A549 (cell line): ENCODE measurements around the gene SORBS1. TPM values are rescaled to one million over a fixed set of nuclear protein-coding genes. Genes with fewer than 3 reads are reported as not detected.

Experiments used
- ATAC-seq, 2 experiments: fragments of 200-7000 bp in 1 of 2; fragments of >200 bp in 1 of 2; cut with Nextera tagmentation in 1 of 2; cut with Tn5 transposase in 1 of 2; 3 replicates each; pipeline versions ENCODE4 v1.8.0 to v1.9.1; 2018 to 2020; ENCODE audit warnings: mild to moderate bottlenecking in 1 of 2, moderate library complexity in 1 of 2
- CTCF ChIA-PET: fragments of 300-600 bp; sonication (Branson Sonifier 250); formaldehyde crosslinking; extraction: SDS; loops from one replicate; lab custom pipeline; 2021; ENCODE audit warnings: antibody characterized with exemption, inconsistent platforms; lab: Yijun Ruan, JAX
- POLR2A ChIA-PET: fragments of 350-600 bp; formaldehyde crosslinking; extraction: SDS; loops from one replicate; lab custom pipeline; 2021; ENCODE audit warnings: antibody characterized with exemption, inconsistent platforms; lab: Yijun Ruan, JAX
- DNase-seq, 2 experiments: peaks; one replicate each; pipeline versions ENCODE4 v3.0.0 to v3.0.0-alpha.2; 2011 to 2016; ENCODE audit warnings: low read depth in 1 of 2, low spot score in 1 of 2
- FAIRE-seq: peaks from 2 replicates; lab custom pipeline; 2011; peaks lifted over from hg19 to GRCh38; lab: Jason Lieb, UNC
- H3K27ac ChIP-seq, 2 experiments: fragments of >200 bp; sonication (Bioruptor Twin); formaldehyde crosslinking; 3 replicates each; pipeline ENCODE4 v1.5.1; 2016 to 2017
- H3K4me1 ChIP-seq: fragments of >200 bp; sonication (Bioruptor Twin); formaldehyde crosslinking; 3 replicates; pipeline ENCODE4 v1.6.1; 2016
- H3K4me2 ChIP-seq: fragments of >200 bp; sonication (Bioruptor Twin); formaldehyde crosslinking; 3 replicates; pipeline ENCODE4 v1.6.1; 2016
- H3K4me3 ChIP-seq: fragments of >200 bp; sonication (Bioruptor Twin); formaldehyde crosslinking; 3 replicates; pipeline ENCODE4 v1.5.1; 2016
- H3K9me3 ChIP-seq: fragments of >200 bp; sonication (Bioruptor Twin); formaldehyde crosslinking; 3 replicates; pipeline ENCODE4 v1.6.1; 2016
- CEBPB ChIP-seq, 2 experiments: fragments of >200 bp in 1 of 2; sonication (Bioruptor Twin) in 1 of 2; formaldehyde crosslinking in 1 of 2; IDR thresholded peaks; 2 replicates each; pipeline ENCODE4 v1.6.1; 2012 to 2016
- CHD4 ChIP-seq: fragments of 200-600 bp; sonication (generic); IDR thresholded peaks from 2 replicates; pipeline ENCODE4 v1.6.1; 2016; ENCODE audit warnings: antibody characterized with exemption, mild to moderate bottlenecking, borderline replicate concordance
- EHMT2 ChIP-seq: fragments of 200-600 bp; sonication (generic); IDR thresholded peaks from 2 replicates; pipeline ENCODE4 v1.6.1; 2016; ENCODE audit warnings: antibody characterized with exemption, low read depth, mild to moderate bottlenecking, moderate library complexity
- GATA3 ChIP-seq: IDR thresholded peaks from 2 replicates; pipeline ENCODE4 v1.6.1; 2012; ENCODE audit warnings: borderline replicate concordance
- HDAC2 ChIP-seq: fragments of 200-600 bp; sonication (generic); IDR thresholded peaks from 2 replicates; pipeline ENCODE4 v1.6.1; 2016
- HOXB13 ChIP-seq: fragments of 250-450 bp; sonication (Bioruptor Pico); IDR thresholded peaks from 2 replicates; pipeline ENCODE4 v1.5.0; 2020; ENCODE audit warnings: low read depth, mild to moderate bottlenecking, moderate library complexity
- MAZ ChIP-seq: fragments of 150-350 bp; IDR thresholded peaks from 2 replicates; pipeline ENCODE4 v1.6.1; 2014; ENCODE audit warnings: antibody characterized with exemption, low read depth, low read length, borderline replicate concordance
- NFE2L2 ChIP-seq: fragments of 150-350 bp; conservative IDR thresholded peaks from 2 replicates; pipeline ENCODE4 v1.6.1; 2014; ENCODE audit warnings: low read length
- NPAS2 ChIP-seq: fragments of 250-450 bp; sonication (Bioruptor Pico); IDR thresholded peaks from 2 replicates; pipeline ENCODE4 v1.8.0; 2022; ENCODE audit warnings: mild to moderate bottlenecking, moderate library complexity, borderline replicate concordance
- NR3C1 ChIP-seq: fragments of >200 bp; sonication (Bioruptor Twin); formaldehyde crosslinking; IDR thresholded peaks from 3 replicates; pipeline ENCODE4 v1.6.1; 2017
- PHF8 ChIP-seq: fragments of 200-600 bp; sonication (generic); IDR thresholded peaks from 2 replicates; pipeline ENCODE4 v1.6.1; 2016; ENCODE audit warnings: low read depth, mild to moderate bottlenecking, antibody characterized with exemption, moderate library complexity, borderline replicate concordance
- POLR2A ChIP-seq: IDR thresholded peaks from 2 replicates; pipeline ENCODE4 v1.6.1; 2012; ENCODE audit warnings: mild to moderate bottlenecking, low read length
- POLR2AphosphoS2 ChIP-seq: conservative IDR thresholded peaks from 2 replicates; pipeline ENCODE4 v1.6.1; 2012; ENCODE audit warnings: low read length, improper control_type of control experiment, inconsistent platforms
- RAD21 ChIP-seq, 2 experiments: fragments of >200 bp in 1 of 2; sonication (Bioruptor Twin) in 1 of 2; formaldehyde crosslinking in 1 of 2; IDR thresholded peaks in 1 of 2; conservative IDR thresholded peaks in 1 of 2; 2 replicates in 1 of 2; 3 replicates in 1 of 2; pipeline ENCODE4 v1.6.1; 2012 to 2018; ENCODE audit warnings: inconsistent platforms in 1 of 2
- RARB ChIP-seq: fragments of 250-450 bp; sonication (Bioruptor Pico); IDR thresholded peaks from 2 replicates; pipeline ENCODE4 v1.8.0; 2021; ENCODE audit warnings: mild to moderate bottlenecking, moderate library complexity
- RCOR1 ChIP-seq: fragments of 150-350 bp; IDR thresholded peaks from 2 replicates; pipeline ENCODE4 v1.6.1; 2014; ENCODE audit warnings: antibody characterized with exemption, low read length, low read depth
- SMC3 ChIP-seq: fragments of >200 bp; sonication (Bioruptor Twin); formaldehyde crosslinking; IDR thresholded peaks from 3 replicates; pipeline ENCODE4 v1.6.1; 2018; ENCODE audit warnings: inconsistent platforms
- TFCP2L1 ChIP-seq: fragments of 250-450 bp; sonication (Bioruptor Pico); IDR thresholded peaks from 2 replicates; pipeline ENCODE4 v1.5.0; 2021; ENCODE audit warnings: mild to moderate bottlenecking
- ZFP36 ChIP-seq: fragments of 450-650 bp; IDR thresholded peaks from 2 replicates; pipeline ENCODE4 v1.6.1; 2014; ENCODE audit warnings: borderline replicate concordance; ENCODE audit not compliant: partially characterized antibody
- ZNF302 ChIP-seq: fragments of 250-450 bp; sonication (Bioruptor Pico); IDR thresholded peaks from 2 replicates; pipeline ENCODE4 v1.9.0; 2021; ENCODE audit warnings: inconsistent platforms, mild to moderate bottlenecking, moderate library complexity
- ZSCAN20 ChIP-seq: fragments of 250-450 bp; sonication (Bioruptor Pico); IDR thresholded peaks from 2 replicates; pipeline ENCODE4 v1.8.0; 2022; ENCODE audit warnings: mild to moderate bottlenecking, moderate library complexity
- WGBS: methylation state at CpG from one replicate; pipeline ENCODE4 v1.1.6; 2017; ENCODE audit errors: missing lambda C conversion rate; 5-methylcytosine and 5-hydroxymethylcytosine counted together
- polyA plus RNA-seq, 4 experiments: library from polyadenylated mRNA; depleted of rRNA in 3 of 4; stranded (reverse); fragments of >200 nt; fragmentation: RNase III in 1 of 4; extraction: RNeasy Plus Mini Kit Qiagen cat#74134 plus additional on column Dnase treatment in 1 of 4; gene quantifications; 2 replicates in 3 of 4; 3 replicates in 1 of 4; pipeline ENCODE4 v1.2.3, GENCODE V29; 2011 to 2017
- TF ChIP-seq, protein P1 (sequence below): fragments of >200 bp; sonication (Bioruptor Twin); formaldehyde crosslinking; IDR thresholded peaks from 3 replicates; pipeline ENCODE4 v1.6.1; 2016
- TF ChIP-seq, protein P2 (sequence below): fragments of 200-600 bp; sonication (generic); IDR thresholded peaks from 2 replicates; pipeline ENCODE4 v1.6.1; 2016; ENCODE audit warnings: antibody characterized with exemption, mild to moderate bottlenecking, moderate library complexity
- TF ChIP-seq, protein P3 (sequence below): fragments of 450-650 bp; IDR thresholded peaks from 2 replicates; pipeline ENCODE4 v1.6.1; 2014; ENCODE audit warnings: antibody characterized with exemption

Gene SORBS1
- polyA plus RNA-seq, 2 of the 4 experiments (the other 2 are of a cell fraction), result 0.39 to 0.80 TPM

DNA sequence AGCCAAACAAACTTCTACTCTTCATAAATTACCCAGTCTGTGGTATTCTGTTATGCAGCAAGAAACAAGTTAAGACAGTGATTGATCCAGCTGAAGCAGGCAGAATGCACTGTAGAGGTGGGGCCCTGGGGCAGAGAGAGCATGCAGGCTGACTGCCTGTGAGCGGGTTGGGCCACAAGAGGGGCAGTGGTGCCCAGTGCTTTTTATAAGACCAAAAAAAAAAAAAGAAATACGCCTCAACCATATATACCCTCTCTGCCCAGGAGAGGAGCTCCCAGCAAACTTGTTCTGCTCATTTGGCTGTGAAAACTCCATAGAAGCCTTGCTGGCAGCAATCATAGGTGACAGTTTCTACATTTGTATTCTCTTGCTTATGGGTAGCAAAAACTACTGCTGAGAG, 104.7 kb downstream of the SORBS1 start (continued):
- TF ChIP-seq ZNF302 (no peak), TFCP2L1 (CRISPR knock-in tag) (no peak), HDAC2 (no peak)

DNA sequence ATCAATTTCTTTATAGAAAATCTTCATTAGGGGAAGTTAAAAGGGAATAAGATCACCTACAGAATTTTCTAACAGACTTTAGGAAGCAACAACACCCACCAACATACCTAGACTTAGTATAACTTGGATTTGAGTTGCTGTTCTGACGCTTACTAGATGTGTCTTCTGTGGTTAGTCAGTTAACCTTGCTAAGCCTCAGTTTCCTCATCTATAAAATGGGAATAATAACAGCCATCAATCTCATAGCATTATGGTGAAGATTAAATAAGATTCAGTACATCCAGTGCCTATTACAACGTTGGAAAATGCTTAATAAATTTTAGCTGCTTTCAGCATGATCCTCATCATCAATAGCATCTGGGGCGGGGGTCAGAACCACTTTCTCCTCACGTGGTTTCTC, 106.2 kb downstream of the SORBS1 start:
- WGBS, result 38% methylated on average over 4 of the region's 4 CpGs
- Histone ChIP-seq H3K4me3 (no peak overlapping the region), H3K27ac (no peak overlapping the region), H3K4me1 (no peaks in the 10 kb centered on the region), H3K4me2 (no peak overlapping the region), H3K9me3 (no peaks in the 10 kb centered on the region)
- TF ChIP-seq TFCP2L1 (CRISPR knock-in tag) (no peak), CEBPB (IDR thresholded peaks at IDR 0.05) (no peak), RAD21 (conservative IDR thresholded peaks at IDR 0.05 in 1 of 2, IDR thresholded peaks at IDR 0.05 in 1 of 2) (no peak), NFE2L2 (no peak), GATA3 (no peak), MAZ (no peak), PHF8 (no peak), POLR2A (no peak), POLR2AphosphoS2 (no peak), CHD4 (no peak)
- TF ChIP-seq, protein P1, sequence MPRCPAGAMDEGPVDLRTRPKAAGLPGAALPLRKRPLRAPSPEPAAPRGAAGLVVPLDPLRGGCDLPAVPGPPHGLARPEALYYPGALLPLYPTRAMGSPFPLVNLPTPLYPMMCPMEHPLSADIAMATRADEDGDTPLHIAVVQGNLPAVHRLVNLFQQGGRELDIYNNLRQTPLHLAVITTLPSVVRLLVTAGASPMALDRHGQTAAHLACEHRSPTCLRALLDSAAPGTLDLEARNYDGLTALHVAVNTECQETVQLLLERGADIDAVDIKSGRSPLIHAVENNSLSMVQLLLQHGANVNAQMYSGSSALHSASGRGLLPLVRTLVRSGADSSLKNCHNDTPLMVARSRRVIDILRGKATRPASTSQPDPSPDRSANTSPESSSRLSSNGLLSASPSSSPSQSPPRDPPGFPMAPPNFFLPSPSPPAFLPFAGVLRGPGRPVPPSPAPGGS, result no peak
- TF ChIP-seq, protein P2, sequence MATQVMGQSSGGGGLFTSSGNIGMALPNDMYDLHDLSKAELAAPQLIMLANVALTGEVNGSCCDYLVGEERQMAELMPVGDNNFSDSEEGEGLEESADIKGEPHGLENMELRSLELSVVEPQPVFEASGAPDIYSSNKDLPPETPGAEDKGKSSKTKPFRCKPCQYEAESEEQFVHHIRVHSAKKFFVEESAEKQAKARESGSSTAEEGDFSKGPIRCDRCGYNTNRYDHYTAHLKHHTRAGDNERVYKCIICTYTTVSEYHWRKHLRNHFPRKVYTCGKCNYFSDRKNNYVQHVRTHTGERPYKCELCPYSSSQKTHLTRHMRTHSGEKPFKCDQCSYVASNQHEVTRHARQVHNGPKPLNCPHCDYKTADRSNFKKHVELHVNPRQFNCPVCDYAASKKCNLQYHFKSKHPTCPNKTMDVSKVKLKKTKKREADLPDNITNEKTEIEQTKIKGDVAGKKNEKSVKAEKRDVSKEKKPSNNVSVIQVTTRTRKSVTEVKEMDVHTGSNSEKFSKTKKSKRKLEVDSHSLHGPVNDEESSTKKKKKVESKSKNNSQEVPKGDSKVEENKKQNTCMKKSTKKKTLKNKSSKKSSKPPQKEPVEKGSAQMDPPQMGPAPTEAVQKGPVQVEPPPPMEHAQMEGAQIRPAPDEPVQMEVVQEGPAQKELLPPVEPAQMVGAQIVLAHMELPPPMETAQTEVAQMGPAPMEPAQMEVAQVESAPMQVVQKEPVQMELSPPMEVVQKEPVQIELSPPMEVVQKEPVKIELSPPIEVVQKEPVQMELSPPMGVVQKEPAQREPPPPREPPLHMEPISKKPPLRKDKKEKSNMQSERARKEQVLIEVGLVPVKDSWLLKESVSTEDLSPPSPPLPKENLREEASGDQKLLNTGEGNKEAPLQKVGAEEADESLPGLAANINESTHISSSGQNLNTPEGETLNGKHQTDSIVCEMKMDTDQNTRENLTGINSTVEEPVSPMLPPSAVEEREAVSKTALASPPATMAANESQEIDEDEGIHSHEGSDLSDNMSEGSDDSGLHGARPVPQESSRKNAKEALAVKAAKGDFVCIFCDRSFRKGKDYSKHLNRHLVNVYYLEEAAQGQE, result no peak
- ChIA-PET CTCF (interaction anchor here (0.6 to 1.7 kb wide), 3 partner anchors 9 to 81 kb away, joined by 3 to 12 read pairs (median 4); no protein-coding TSS in a partner anchor), POLR2A (no interaction called here)
- ATAC-seq (no peak), FAIRE-seq (no peak), DNase-seq (no peak)

DNA sequence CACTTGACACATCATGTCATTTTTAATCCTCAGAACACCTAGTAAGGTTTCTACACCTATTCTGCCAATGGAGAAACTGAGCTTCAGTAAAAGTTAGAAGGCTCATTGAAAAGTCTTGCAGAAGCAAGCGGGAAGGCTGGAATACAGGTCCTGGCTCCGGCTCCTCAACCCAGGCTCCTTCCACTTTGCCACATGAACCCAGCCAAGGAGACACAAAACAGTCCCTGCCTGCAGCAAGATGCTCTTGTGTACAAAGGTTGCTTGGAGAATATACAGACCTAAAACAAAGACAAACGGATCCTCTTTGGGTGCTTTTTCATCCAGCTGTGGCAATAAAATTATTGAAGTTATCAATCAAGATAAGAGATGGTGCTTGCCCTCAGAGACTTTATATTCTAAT, 106.8 kb downstream of the SORBS1 start:
- WGBS, result 66% methylated on average over 3 of the region's 3 CpGs
- ChIA-PET POLR2A (no interaction called here), CTCF (interaction anchor here (0.5 to 1.7 kb wide), 3 partner anchors 8 to 266 kb away, joined by 3 to 12 read pairs (median 4); no protein-coding TSS in a partner anchor)
- TF ChIP-seq NFE2L2, result no peak
- TF ChIP-seq RARB, result no peak
- TF ChIP-seq NPAS2 (CRISPR knock-in tag), result no peak
- TF ChIP-seq NR3C1, result no peak
- no peak for TF ChIP-seq RCOR1
- TF ChIP-seq EHMT2, result no peak
- no peak for TF ChIP-seq HOXB13
- TF ChIP-seq ZFP36, result no peak
- no peak for TF ChIP-seq ZSCAN20
- TF ChIP-seq SMC3, result no peak
- TF ChIP-seq, protein P3, sequence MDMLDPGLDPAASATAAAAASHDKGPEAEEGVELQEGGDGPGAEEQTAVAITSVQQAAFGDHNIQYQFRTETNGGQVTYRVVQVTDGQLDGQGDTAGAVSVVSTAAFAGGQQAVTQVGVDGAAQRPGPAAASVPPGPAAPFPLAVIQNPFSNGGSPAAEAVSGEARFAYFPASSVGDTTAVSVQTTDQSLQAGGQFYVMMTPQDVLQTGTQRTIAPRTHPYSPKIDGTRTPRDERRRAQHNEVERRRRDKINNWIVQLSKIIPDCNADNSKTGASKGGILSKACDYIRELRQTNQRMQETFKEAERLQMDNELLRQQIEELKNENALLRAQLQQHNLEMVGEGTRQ, result no peak
- no peak for ATAC-seq
- H3K4me3 ChIP-seq, result no peak overlapping the region
- H3K4me1 ChIP-seq, result no peaks in the 10 kb centered on the region
- no peak for DNase-seq
- H3K4me2 ChIP-seq, result no peak overlapping the region
- no peak for FAIRE-seq
- H3K27ac ChIP-seq, result no peak overlapping the region
- H3K9me3 ChIP-seq, result no peaks in the 10 kb centered on the region
